Measurements from ENCODE around the gene MAN2A1. TPM values are rescaled to one million over a fixed set of nuclear protein-coding genes. Genes with fewer than 3 reads are reported as not detected.

Gene MAN2A1
- polyA plus RNA-seq, 1 experiment: 55.8 TPM

- POLR2A ChIA-PET: no interaction called here
- CTCF ChIA-PET: interaction anchor here (0.5 to 1.1 kb wide), 2 partner anchors 11 to 55 kb away, joined by 3 to 5 read pairs; no protein-coding TSS in a partner anchor
These were observed 123.0 kb downstream of the MAN2A1 start for GRCh38 chr5:109812698-109813097.

GRCh38 chr5:109816732-109817131 lies 127.0 kb downstream of the MAN2A1 start:
- CTCF ChIA-PET: no interaction called here
- H3K9me3 ChIP-seq (ENCODE audit: control insufficient read depth, insufficient read depth, low read length): no peaks in the 10 kb centered on the region
- no peak for DNase-seq (ENCODE audit: low read depth, low spot score)
- H3K27ac ChIP-seq (ENCODE audit: low read depth, low read length): no peak overlapping the region
- no peak overlapping the region for H3K4me3 ChIP-seq (ENCODE audit: low read depth, low read length)
- POLR2A ChIA-PET: no interaction called here
- no peak for TF ChIP-seq CTCF (IDR thresholded peaks at IDR 0.05; ENCODE audit: low read depth, low read length)
- H3K27me3 ChIP-seq (ENCODE audit: control insufficient read depth, insufficient read depth, low read length): no peaks in the 10 kb centered on the region

More at GRCh38 chr5:109812698-109813097, 123.0 kb downstream of the MAN2A1 start:
- H3K27ac ChIP-seq (ENCODE audit: low read depth, low read length): no peak overlapping the region
- no peak for TF ChIP-seq CTCF (IDR thresholded peaks at IDR 0.05; ENCODE audit: low read depth, low read length)
- H3K9me3 ChIP-seq (ENCODE audit: control insufficient read depth, insufficient read depth, low read length): no peaks in the 10 kb centered on the region
- H3K4me3 ChIP-seq (ENCODE audit: low read depth, low read length): no peak overlapping the region
- H3K27me3 ChIP-seq (ENCODE audit: control insufficient read depth, insufficient read depth, low read length): no peaks in the 10 kb centered on the region
- no peak for DNase-seq (ENCODE audit: low read depth, low spot score)

- no peak for TF ChIP-seq CTCF (IDR thresholded peaks at IDR 0.05; ENCODE audit: low read depth, low read length)
- CTCF ChIA-PET: no interaction called here
- H3K9me3 ChIP-seq (ENCODE audit: control insufficient read depth, insufficient read depth, low read length): no peaks in the 10 kb centered on the region
- H3K27ac ChIP-seq (ENCODE audit: low read depth, low read length): no peak overlapping the region
- no peaks in the 10 kb centered on the region for H3K27me3 ChIP-seq (ENCODE audit: control insufficient read depth, insufficient read depth, low read length)
- no peak for DNase-seq (ENCODE audit: low read depth, low spot score)
- POLR2A ChIA-PET: no interaction called here
- no peak overlapping the region for H3K4me3 ChIP-seq (ENCODE audit: low read depth, low read length)
These were observed 130.2 kb downstream of the MAN2A1 start for GRCh38 chr5:109819878-109820277.

- Histone ChIP-seq H3K27ac (ENCODE audit: low read depth, low read length) (no peak overlapping the region), H3K4me3 (ENCODE audit: low read depth, low read length) (no peak overlapping the region), H3K27me3 (ENCODE audit: control insufficient read depth, insufficient read depth, low read length) (no peaks in the 10 kb centered on the region), H3K9me3 (ENCODE audit: control insufficient read depth, insufficient read depth, low read length) (no peaks in the 10 kb centered on the region)
- CTCF ChIA-PET: interaction anchor here (1.1 to 1.4 kb wide), 2 partner anchors 11 to 133 kb away, joined by 3 read pairs; no protein-coding TSS in a partner anchor
- POLR2A ChIA-PET: no interaction called here
- DNase-seq (ENCODE audit: low read depth, low spot score): no peak
- TF ChIP-seq CTCF (IDR thresholded peaks at IDR 0.05; ENCODE audit: low read depth, low read length): no peak
These were observed 133.9 kb downstream of the MAN2A1 start for GRCh38 chr5:109823597-109823996.

GRCh38 chr5:109825450-109825849 lies 135.7 kb downstream of the MAN2A1 start:
- no peak for TF ChIP-seq CTCF (IDR thresholded peaks at IDR 0.05; ENCODE audit: low read depth, low read length)
- ChIA-PET CTCF (no interaction called here), POLR2A (no interaction called here)
- no peak for DNase-seq (ENCODE audit: low read depth, low spot score)
- H3K27me3 ChIP-seq (ENCODE audit: control insufficient read depth, insufficient read depth, low read length): no peaks in the 10 kb centered on the region
- H3K4me3 ChIP-seq (ENCODE audit: low read depth, low read length): no peak overlapping the region
- no peaks in the 10 kb centered on the region for H3K9me3 ChIP-seq (ENCODE audit: control insufficient read depth, insufficient read depth, low read length)
- H3K27ac ChIP-seq (ENCODE audit: low read depth, low read length): no peak overlapping the region

All from AG04450 (cell line).